HTR-8/SVneo (cell line): ENCODE measurements around the gene KMT5B.
"Not testable (repeated sequence)": the region's sequence is repeated elsewhere in the genome, so short reads cannot be mapped to it uniquely, and the experiment has no call there.

Source experiments
- DNase-seq: peaks from one replicate; pipeline ENCODE4 v3.0.0; 2011; ENCODE audit warnings: low spot score, mixed read lengths; ENCODE audit not compliant: insufficient read length
- FAIRE-seq: peaks from 2 replicates; lab custom pipeline; 2011; peaks lifted over from hg19 to GRCh38; lab: Jason Lieb, UNC

Gene KMT5B

GRCh38 chr11:68213135-68213515 is at the start of gene KMT5B:
KMT5B (minus strand) TSS chr11:68213296; CDS start chr11:68190076, 23,220 bp downstream.
- no peak for DNase-seq
- FAIRE-seq = no peak

GRCh38 chr11:68262544-68262827 is 49.4 kb upstream of the KMT5B start:
- peak; percentile 57 for FAIRE-seq

GRCh38 chr11:68261749-68262543 is 48.9 kb upstream of the KMT5B start:
- FAIRE-seq (peak; percentile 20), DNase-seq (no peak)

More at GRCh38 chr11:68262544-68262827, 49.4 kb upstream of the KMT5B start:
- no peak for DNase-seq

- no peak for DNase-seq
Observed at GRCh38 chr11:68261006-68261405, 47.9 kb upstream of the KMT5B start.

GRCh38 chr11:68260484-68260883 is 47.4 kb upstream of the KMT5B start:
- DNase-seq (no peak), FAIRE-seq (peak; percentile 89)

More at GRCh38 chr11:68261006-68261405, 47.9 kb upstream of the KMT5B start:
- FAIRE-seq = no peak

GRCh38 chr11:68259122-68259959 is 46.2 kb upstream of the KMT5B start:
- DNase-seq (no peak), FAIRE-seq (peak; percentile 72)

GRCh38 chr11:68258363-68258765 is 45.3 kb upstream of the KMT5B start:
- no peak for FAIRE-seq
- no peak for DNase-seq

- DNase-seq (peak; percentile 96), FAIRE-seq (peak; percentile 74)
Observed at GRCh38 chr11:68257477-68258362, 44.6 kb upstream of the KMT5B start.

GRCh38 chr11:68256331-68256741 is 43.2 kb upstream of the KMT5B start:
- FAIRE-seq (peak; percentile 83), DNase-seq (peak; percentile 61)

GRCh38 chr11:68255526-68255925 is 42.4 kb upstream of the KMT5B start:
- DNase-seq = no peak

GRCh38 chr11:68254421-68254820 is 41.3 kb upstream of the KMT5B start:
- FAIRE-seq (no peak), DNase-seq (no peak)

More at GRCh38 chr11:68255526-68255925, 42.4 kb upstream of the KMT5B start:
- FAIRE-seq = no peak

- FAIRE-seq = no peak
- DNase-seq = no peak
Observed at GRCh38 chr11:68251765-68252164, 38.7 kb upstream of the KMT5B start.

- not testable (repeated sequence) for DNase-seq, FAIRE-seq
Observed at GRCh38 chr11:68244912-68245311, 31.8 kb upstream of the KMT5B start.

GRCh38 chr11:68243847-68244246 is 30.8 kb upstream of the KMT5B start:
- FAIRE-seq, DNase-seq: not testable (repeated sequence)

GRCh38 chr11:68242616-68243015 is 29.5 kb upstream of the KMT5B start:
- no peak for DNase-seq

GRCh38 chr11:68231621-68232020 is 18.5 kb upstream of the KMT5B start:
- DNase-seq (no peak), FAIRE-seq (no peak)

More at GRCh38 chr11:68242616-68243015, 29.5 kb upstream of the KMT5B start:
- no peak for FAIRE-seq

GRCh38 chr11:68229601-68230000 is 16.5 kb upstream of the KMT5B start:
- FAIRE-seq = no peak
- DNase-seq = no peak

- DNase-seq (no peak), FAIRE-seq (no peak)
Observed at GRCh38 chr11:68226421-68226820, 13.3 kb upstream of the KMT5B start.

- DNase-seq (no peak), FAIRE-seq (no peak)
Observed at GRCh38 chr11:68224606-68225005, 11.5 kb upstream of the KMT5B start.

- DNase-seq (no peak), FAIRE-seq (peak; percentile 79)
Observed at GRCh38 chr11:68223275-68223674, 10.2 kb upstream of the KMT5B start.
